Natural killer cell (primary cell): ENCODE measurements around the gene FOXI1. TPM values are rescaled to one million over a fixed set of nuclear protein-coding genes. Genes with fewer than 3 reads are reported as not detected.

Experiments used
- ATAC-seq, 3 donors: fragments of 150-1000 bp in 2 of 3; fragments of 200-7000 bp in 1 of 3; cut with Tn5 transposase; 1 replicate in 1 of 3; 2 replicates in 2 of 3; pipeline ENCODE4 v1.10.0; 2021; ENCODE audit warnings: mild to moderate bottlenecking in 2 of 3, moderate library complexity in 2 of 3
- DNase-seq, 2 donors: peaks; one replicate each; pipeline versions ENCODE4 v3.0.0 to v3.0.0-alpha.2; 2013 to 2021; ENCODE audit warnings: mixed read lengths in 1 of 2
- H3K27ac ChIP-seq: one replicate; pipeline ENCODE4 v1.5.1; 2013; ENCODE audit warnings: mild to moderate bottlenecking, low read length
- H3K27me3 ChIP-seq: one replicate; pipeline ENCODE4 v1.6.1; 2013; ENCODE audit warnings: low read length; ENCODE audit not compliant: control insufficient read depth, insufficient read depth
- H3K36me3 ChIP-seq: one replicate; pipeline ENCODE4 v1.6.1; 2013; ENCODE audit warnings: low read length; ENCODE audit not compliant: control insufficient read depth, insufficient read depth
- H3K4me1 ChIP-seq: one replicate; pipeline ENCODE4 v1.6.1; 2013; ENCODE audit warnings: low read length; ENCODE audit not compliant: control insufficient read depth, insufficient read depth
- H3K4me3 ChIP-seq: one replicate; pipeline ENCODE4 v1.5.1; 2013; ENCODE audit warnings: low read length
- H3K9me3 ChIP-seq: one replicate; pipeline ENCODE4 v1.6.1; 2013; ENCODE audit warnings: low read length; ENCODE audit not compliant: control insufficient read depth, insufficient read depth
- H3K27ac Mint-ChIP-seq, 2 donors: one replicate each; pipeline ENCODE4 v1.8.0; 2022; ENCODE audit warnings: mild to moderate bottlenecking in 2 of 2, mixed read lengths in 2 of 2, moderate library complexity in 1 of 2
- H3K27me3 Mint-ChIP-seq, 2 donors: one replicate each; pipeline ENCODE4 v1.8.0; 2022; ENCODE audit warnings: low read depth in 2 of 2, mixed read lengths in 2 of 2
- H3K36me3 Mint-ChIP-seq: one replicate; pipeline ENCODE4 v1.8.0; 2022; ENCODE audit warnings: mixed read lengths
- H3K4me1 Mint-ChIP-seq, 2 donors: one replicate each; pipeline ENCODE4 v1.8.0; 2022; ENCODE audit warnings: mixed read lengths in 2 of 2
- H3K4me3 Mint-ChIP-seq: one replicate; pipeline ENCODE4 v1.8.0; 2022; ENCODE audit warnings: mild to moderate bottlenecking, moderate library complexity, mixed read lengths
- H3K9me3 Mint-ChIP-seq, 2 donors: one replicate each; pipeline ENCODE4 v1.8.0; 2022; ENCODE audit warnings: mixed read lengths in 2 of 2
- WGBS: methylation state at CpG from one replicate; pipeline ENCODE4 v1.1.7; 2013; ENCODE audit warnings: missing lambda C conversion rate; ENCODE audit not compliant: insufficient coverage; 5-methylcytosine and 5-hydroxymethylcytosine counted together
- intact Hi-C: fragments of 100-400 bp; cut with micrococcal nuclease; formaldehyde crosslinking; loops from one replicate; pipeline ENCODE4 v1.14.2; 2022
- total RNA-seq, 4 donors: library from RNA; stranded (reverse); fragments of 120-200 nt in 1 of 4; gene quantifications; one replicate each; pipeline versions ENCODE4 v1.2.3 to v1.2.4, GENCODE V29; 2013 to 2022
- TF ChIP-seq, protein P1 (sequence below): fragments of 200-600 bp; IDR thresholded peaks from one replicate; pipeline ENCODE4 v1.8.0; 2022; ENCODE audit warnings: antibody characterized with exemption

The FOXI1 gene
- total RNA-seq, 3 donors from 2014 or later (not counting 1 experiment from before 2014, with no cell fraction given): 0.18 TPM; not detected in 2

DNA sequence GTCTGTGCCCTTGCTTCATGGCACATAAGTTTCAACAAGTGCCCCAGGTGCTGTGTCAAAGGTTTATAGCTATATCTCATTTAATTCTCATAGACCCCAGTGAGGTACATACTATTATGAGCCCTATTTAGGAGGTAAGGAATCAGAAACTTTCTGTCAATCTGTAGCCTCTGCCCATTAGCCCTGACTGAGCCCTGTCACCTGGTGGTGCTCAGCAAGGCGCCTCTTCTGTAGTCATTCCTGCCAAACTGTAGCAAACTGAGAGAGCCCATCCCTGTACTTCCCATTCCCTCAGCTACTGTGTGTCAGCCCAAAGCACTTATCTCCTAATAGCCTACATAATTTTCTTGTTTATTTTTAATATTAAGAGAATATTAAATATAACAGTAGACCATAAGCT is 46.5 kb upstream of the FOXI1 start:
- Histone ChIP-seq H3K4me1 (no peaks in the 10 kb centered on the region), H3K27ac (no peak overlapping the region), H3K36me3 (peaks cover 73% of the 10 kb centered on the region), H3K4me3 (no peak overlapping the region), H3K9me3 (no peaks in the 10 kb centered on the region), H3K27me3 (no peaks in the 10 kb centered on the region)
- no peaks in the 10 kb centered on the region for H3K4me1 Mint-ChIP-seq
- no peak for ATAC-seq
- no peak for DNase-seq
- H3K27me3 Mint-ChIP-seq: no peaks in the 10 kb centered on the region
- intact Hi-C loops: no loop called here
- H3K4me3 Mint-ChIP-seq: no peak overlapping the region
- TF ChIP-seq, protein P1, sequence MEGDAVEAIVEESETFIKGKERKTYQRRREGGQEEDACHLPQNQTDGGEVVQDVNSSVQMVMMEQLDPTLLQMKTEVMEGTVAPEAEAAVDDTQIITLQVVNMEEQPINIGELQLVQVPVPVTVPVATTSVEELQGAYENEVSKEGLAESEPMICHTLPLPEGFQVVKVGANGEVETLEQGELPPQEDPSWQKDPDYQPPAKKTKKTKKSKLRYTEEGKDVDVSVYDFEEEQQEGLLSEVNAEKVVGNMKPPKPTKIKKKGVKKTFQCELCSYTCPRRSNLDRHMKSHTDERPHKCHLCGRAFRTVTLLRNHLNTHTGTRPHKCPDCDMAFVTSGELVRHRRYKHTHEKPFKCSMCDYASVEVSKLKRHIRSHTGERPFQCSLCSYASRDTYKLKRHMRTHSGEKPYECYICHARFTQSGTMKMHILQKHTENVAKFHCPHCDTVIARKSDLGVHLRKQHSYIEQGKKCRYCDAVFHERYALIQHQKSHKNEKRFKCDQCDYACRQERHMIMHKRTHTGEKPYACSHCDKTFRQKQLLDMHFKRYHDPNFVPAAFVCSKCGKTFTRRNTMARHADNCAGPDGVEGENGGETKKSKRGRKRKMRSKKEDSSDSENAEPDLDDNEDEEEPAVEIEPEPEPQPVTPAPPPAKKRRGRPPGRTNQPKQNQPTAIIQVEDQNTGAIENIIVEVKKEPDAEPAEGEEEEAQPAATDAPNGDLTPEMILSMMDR: no peak
- no peaks in the 10 kb centered on the region for H3K9me3 Mint-ChIP-seq
- H3K36me3 Mint-ChIP-seq: peaks cover 18% of the 10 kb centered on the region
- no peak overlapping the region for H3K27ac Mint-ChIP-seq
- 94% methylated on average over 1 of the region's 1 CpG for WGBS

DNA sequence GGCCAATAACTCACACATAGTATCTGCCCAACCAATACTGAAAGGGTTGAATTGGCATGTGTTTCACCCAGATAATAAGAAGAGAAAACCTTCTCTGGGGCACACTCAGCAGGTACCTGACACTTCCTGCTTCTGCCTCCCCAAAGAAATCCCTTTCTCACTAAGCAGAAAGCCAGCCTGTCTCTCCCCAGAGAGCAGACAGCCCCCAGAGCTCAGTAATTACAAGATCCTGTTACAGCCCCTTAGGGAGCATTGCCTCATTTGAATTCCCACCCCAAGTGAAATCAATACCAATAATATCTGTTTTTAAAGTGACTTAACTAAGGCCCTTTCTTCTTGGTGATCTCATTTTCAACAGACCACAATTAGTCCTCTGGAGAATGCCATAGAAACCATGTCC is 38.5 kb upstream of the FOXI1 start:
- H3K27ac Mint-ChIP-seq: peak overlapping the region in 1 of 2 donors; percentile 13
- no peaks in the 10 kb centered on the region for H3K4me1 Mint-ChIP-seq
- no peak overlapping the region for H3K4me3 ChIP-seq
- TF ChIP-seq, protein P1: no peak
- no peaks in the 10 kb centered on the region for H3K27me3 Mint-ChIP-seq
- no peaks in the 10 kb centered on the region for H3K4me1 ChIP-seq
- no peak overlapping the region for H3K4me3 Mint-ChIP-seq
- no peaks in the 10 kb centered on the region for H3K9me3 Mint-ChIP-seq
- intact Hi-C loops: no loop called here
- ATAC-seq (no peak), DNase-seq (no peak)
- peaks cover 44% of the 10 kb centered on the region for H3K36me3 ChIP-seq
- no peaks in the 10 kb centered on the region for H3K27me3 ChIP-seq
- peaks cover 15% of the 10 kb centered on the region for H3K36me3 Mint-ChIP-seq
- no peak overlapping the region for H3K27ac ChIP-seq
- H3K9me3 ChIP-seq: no peaks in the 10 kb centered on the region

DNA sequence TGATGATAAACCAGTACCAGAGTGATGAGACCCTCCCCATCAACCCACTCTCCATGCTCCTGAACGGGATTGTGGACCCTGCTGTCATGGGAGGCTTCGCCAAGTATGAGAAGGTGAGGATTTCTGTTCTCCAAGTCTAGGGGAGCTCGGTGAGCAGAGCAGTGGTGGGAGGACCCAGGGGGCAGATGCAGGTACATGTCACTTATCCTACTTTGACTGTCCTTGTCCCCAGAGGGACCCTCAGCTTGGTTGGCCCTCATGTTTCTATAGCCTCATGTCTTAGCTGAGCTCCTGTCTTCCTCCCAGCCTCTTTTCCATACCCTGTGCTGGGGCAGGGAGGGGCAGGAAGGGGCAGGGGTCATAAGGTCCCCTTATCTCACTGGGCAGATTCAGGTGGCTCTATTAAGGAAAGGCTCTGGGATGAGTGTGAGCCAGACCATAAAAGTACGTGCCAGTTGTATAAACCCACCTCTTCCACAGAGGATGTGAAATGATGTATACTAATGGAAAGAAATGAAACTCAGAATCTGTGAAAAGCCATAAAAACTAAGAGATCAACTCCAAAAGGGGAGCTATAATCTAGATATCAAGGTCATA is 38.0 kb upstream of the FOXI1 start:
- Mint-ChIP-seq H3K36me3 (peaks cover 15% of the 10 kb centered on the region), H3K4me3 (no peak overlapping the region), H3K27me3 (no peaks in the 10 kb centered on the region), H3K4me1 (no peaks in the 10 kb centered on the region), H3K27ac (peak overlapping the region in 1 of 2 donors; percentile 17), H3K9me3 (no peaks in the 10 kb centered on the region)
- no peak overlapping the region for H3K27ac ChIP-seq
- H3K9me3 ChIP-seq: no peaks in the 10 kb centered on the region
- peaks cover 43% of the 10 kb centered on the region for H3K36me3 ChIP-seq
- intact Hi-C loops: no loop called here
- 89% methylated on average over 3 of the region's 4 CpGs for WGBS
- no peaks in the 10 kb centered on the region for H3K27me3 ChIP-seq
- no peak overlapping the region for H3K4me3 ChIP-seq
- DNase-seq (no peak), ATAC-seq (no peak)
- H3K4me1 ChIP-seq: no peaks in the 10 kb centered on the region
- TF ChIP-seq, protein P1: no peak

GRCh38 chr5:170069512-170069911 is 36.2 kb upstream of the FOXI1 start:
- Histone ChIP-seq H3K27ac (no peak overlapping the region), H3K4me1 (no peaks in the 10 kb centered on the region), H3K4me3 (no peak overlapping the region), H3K27me3 (no peaks in the 10 kb centered on the region), H3K9me3 (no peaks in the 10 kb centered on the region), H3K36me3 (peaks cover 52% of the 10 kb centered on the region)
- H3K27ac Mint-ChIP-seq: peak overlapping the region in 1 of 2 donors; percentile 1
- no peaks in the 10 kb centered on the region for H3K27me3 Mint-ChIP-seq
- TF ChIP-seq, protein P1: no peak
- H3K4me3 Mint-ChIP-seq: no peak overlapping the region
- no peaks in the 10 kb centered on the region for H3K9me3 Mint-ChIP-seq
- ATAC-seq: no peak
- H3K36me3 Mint-ChIP-seq: peaks cover 15% of the 10 kb centered on the region
- intact Hi-C loops: no loop called here
- 97% methylated on average over 5 of the region's 5 CpGs for WGBS
- DNase-seq: no peak
- H3K4me1 Mint-ChIP-seq: no peaks in the 10 kb centered on the region
